ENCODE data around the gene GRB2. TPM values are rescaled to one million over a fixed set of nuclear protein-coding genes. Genes with fewer than 3 reads are reported as not detected.

The GRB2 gene
- total RNA-seq, 4 donors from 2014 or later: 64.8 to 120 (median 98.3) TPM

DNA sequence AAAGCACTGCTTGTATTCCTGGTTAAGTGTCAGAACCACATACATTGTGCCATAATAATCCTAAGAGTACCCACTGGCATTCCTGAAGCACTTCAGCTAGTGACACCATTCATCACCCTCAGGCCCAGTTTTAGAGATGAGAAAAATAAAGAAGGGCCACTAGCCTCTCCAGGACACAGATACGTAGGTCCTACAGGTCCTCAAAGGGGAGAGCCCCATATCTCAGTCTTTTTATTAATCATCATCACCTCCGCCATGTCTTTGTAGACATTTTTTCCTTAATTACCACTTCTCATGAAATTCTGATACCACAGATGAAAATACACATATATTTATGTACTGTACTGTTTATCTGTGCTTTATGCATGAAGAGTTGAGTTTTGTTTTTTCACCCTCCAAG lies 43.5 kb downstream of the GRB2 start:
- Histone ChIP-seq H3K36me3 (no peaks in the 10 kb centered on the region), H3K27ac (no peak overlapping the region), H3K4me3 (no peak overlapping the region), H3K27me3 (no peaks in the 10 kb centered on the region), H3K4me1 (peaks cover 0 to 40% (median 7%) of the 10 kb centered on the region in 4 donors), H3K9me3 (no peaks in the 10 kb centered on the region)
- TF ChIP-seq, protein P1, sequence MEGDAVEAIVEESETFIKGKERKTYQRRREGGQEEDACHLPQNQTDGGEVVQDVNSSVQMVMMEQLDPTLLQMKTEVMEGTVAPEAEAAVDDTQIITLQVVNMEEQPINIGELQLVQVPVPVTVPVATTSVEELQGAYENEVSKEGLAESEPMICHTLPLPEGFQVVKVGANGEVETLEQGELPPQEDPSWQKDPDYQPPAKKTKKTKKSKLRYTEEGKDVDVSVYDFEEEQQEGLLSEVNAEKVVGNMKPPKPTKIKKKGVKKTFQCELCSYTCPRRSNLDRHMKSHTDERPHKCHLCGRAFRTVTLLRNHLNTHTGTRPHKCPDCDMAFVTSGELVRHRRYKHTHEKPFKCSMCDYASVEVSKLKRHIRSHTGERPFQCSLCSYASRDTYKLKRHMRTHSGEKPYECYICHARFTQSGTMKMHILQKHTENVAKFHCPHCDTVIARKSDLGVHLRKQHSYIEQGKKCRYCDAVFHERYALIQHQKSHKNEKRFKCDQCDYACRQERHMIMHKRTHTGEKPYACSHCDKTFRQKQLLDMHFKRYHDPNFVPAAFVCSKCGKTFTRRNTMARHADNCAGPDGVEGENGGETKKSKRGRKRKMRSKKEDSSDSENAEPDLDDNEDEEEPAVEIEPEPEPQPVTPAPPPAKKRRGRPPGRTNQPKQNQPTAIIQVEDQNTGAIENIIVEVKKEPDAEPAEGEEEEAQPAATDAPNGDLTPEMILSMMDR (IDR thresholded peaks at IDR 0.05): no peak
- TF ChIP-seq POLR2A (IDR thresholded peaks at IDR 0.05): no peak
- no peak for DNase-seq

DNA sequence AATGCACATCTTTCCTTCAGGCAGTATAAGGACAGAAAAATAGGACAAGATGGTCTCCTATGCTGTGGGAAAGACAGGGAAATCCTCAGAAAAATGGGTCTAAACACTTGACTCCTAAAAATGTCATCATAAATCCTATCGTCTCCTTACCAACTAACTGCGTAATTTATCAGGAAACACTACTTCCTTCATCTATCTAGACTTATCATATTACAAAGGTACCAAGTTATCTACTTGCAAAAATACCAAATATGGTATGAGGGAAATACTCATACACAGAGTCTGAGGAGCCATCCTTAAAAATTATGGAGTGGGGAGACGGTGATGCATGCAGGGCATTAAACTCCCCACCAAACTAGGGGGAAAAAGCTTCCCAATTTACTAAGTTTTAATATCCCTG lies 44.1 kb downstream of the GRB2 start:
- DNase-seq: no peak
- Histone ChIP-seq H3K36me3 (no peaks in the 10 kb centered on the region), H3K27ac (peak overlapping the region in 1 of 4 donors; percentile 12), H3K9me3 (no peaks in the 10 kb centered on the region), H3K4me3 (no peak overlapping the region), H3K27me3 (no peaks in the 10 kb centered on the region), H3K4me1 (peaks cover 0 to 40% (median 7%) of the 10 kb centered on the region in 4 donors)
- TF ChIP-seq, protein P1 (IDR thresholded peaks at IDR 0.05): no peak

DNA sequence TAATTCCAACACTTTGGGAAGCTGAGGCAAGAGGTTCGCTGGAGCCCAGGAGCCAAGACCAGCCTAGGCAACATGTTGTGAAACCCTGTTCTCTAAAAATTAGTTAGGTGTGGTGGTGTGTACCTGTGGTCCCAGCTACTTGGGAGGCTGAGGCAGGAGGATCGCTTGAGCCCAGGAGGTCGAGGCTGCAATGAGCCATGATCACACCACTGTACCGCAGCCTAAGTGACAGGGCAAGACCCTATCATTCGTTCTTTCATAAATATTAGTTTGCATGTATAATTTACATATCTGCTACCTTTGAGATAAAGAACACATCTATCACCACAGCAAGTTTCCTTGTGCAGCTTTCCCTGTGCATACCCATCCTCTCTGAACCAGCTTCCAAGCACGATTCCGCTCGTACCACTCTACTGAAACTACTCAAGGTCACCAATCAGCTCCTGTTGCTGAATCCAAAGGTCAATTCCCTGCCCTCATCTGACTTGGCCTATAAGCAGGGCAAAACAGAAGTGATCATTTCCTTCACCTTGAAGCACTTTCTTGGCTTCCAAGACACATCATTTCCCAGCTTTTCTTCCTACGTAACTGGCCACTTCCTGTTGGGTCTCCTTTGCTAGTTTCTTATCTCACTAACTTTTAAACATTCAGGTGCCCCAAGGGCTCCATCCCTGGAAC lies 49.1 kb downstream of the GRB2 start:
- no peak for DNase-seq
- Histone ChIP-seq H3K4me3 (no peak overlapping the region), H3K9me3 (no peaks in the 10 kb centered on the region), H3K36me3 (no peaks in the 10 kb centered on the region), H3K27me3 (no peaks in the 10 kb centered on the region), H3K27ac (peak overlapping the region in 1 of 4 donors; percentile 43), H3K4me1 (peaks cover 0 to 31% (median 0%) of the 10 kb centered on the region in 4 donors)
- TF ChIP-seq, protein P1 (IDR thresholded peaks at IDR 0.05): no peak
- no peak for TF ChIP-seq POLR2A (IDR thresholded peaks at IDR 0.05)

DNA sequence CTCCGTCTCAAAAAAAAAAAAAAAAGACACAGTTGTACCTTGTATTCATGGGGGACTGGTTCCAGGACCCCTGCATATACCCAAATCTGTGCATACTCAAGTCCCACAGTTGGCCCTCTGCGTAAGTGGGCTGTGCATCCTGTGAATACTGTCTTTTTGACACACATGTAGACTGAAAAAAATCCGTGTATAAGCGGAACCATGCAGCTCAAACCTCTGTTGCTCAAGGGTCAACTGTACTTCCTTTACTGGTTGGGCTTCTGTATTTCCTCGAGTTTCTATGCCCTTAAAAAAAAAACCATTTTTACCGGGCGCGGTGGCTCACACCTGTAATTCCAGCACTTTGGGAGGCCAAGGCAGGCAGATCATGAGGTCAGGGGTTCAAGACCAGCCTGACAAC lies 52.3 kb downstream of the GRB2 start:
- Histone ChIP-seq H3K4me1 (peaks cover 0 to 30% (median 6%) of the 10 kb centered on the region in 4 donors), H3K4me3 (no peak overlapping the region), H3K9me3 (no peaks in the 10 kb centered on the region), H3K27me3 (no peaks in the 10 kb centered on the region), H3K27ac (no peak overlapping the region), H3K36me3 (no peaks in the 10 kb centered on the region)
- DNase-seq: no peak
- TF ChIP-seq POLR2A (IDR thresholded peaks at IDR 0.05): no peak
- TF ChIP-seq, protein P1 (IDR thresholded peaks at IDR 0.05): no peak

DNA sequence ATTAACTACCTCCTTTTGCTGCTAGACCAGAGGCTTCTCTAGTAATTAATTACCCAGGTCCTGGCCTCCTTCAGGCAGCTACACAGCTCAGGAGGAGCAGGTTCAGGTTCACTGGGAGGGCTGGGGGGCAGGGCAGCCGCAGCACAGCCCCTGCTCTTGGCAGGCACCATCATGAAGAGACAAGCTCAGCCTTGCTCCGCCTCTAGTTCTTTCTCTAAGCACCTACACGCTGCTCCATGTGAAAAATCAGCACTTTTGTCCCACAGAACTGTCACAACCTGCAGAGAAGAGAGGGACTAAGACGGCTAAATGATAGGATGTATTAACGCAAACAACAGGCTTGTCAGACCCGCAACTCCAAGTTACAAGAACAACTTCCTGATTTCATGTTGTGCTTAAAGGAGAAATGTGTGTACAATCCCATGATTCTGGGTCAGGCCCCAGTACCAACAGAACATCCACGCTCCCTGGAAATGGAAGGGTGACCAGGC lies 53.4 kb downstream of the GRB2 start:
- Histone ChIP-seq H3K27ac (peak overlapping the region in 2 of 4 donors; percentile 14 to 42), H3K4me1 (peaks cover 0 to 41% (median 16%) of the 10 kb centered on the region in 4 donors), H3K4me3 (no peak overlapping the region), H3K27me3 (no peaks in the 10 kb centered on the region), H3K9me3 (no peaks in the 10 kb centered on the region), H3K36me3 (no peaks in the 10 kb centered on the region)
- TF ChIP-seq POLR2A (IDR thresholded peaks at IDR 0.05): no peak
- TF ChIP-seq, protein P1 (IDR thresholded peaks at IDR 0.05): no peak
- no peak for DNase-seq

Measured in Peyer's patch (tissue), 4 donors.